Activated CD4-positive, alpha-beta T cell treated with anti-CD3 and anti-CD28 coated beads, Interleukin-2, Interleukin-4, amounts not matched to agents 100 ng/mL and 50 ng/mL, durations not matched to agents 16 hours and 8 hours (primary cell): ENCODE data around the gene SPART.

Experiments used
- DNase-seq: peaks from one replicate; pipeline ENCODE4 v3.0.0-alpha.2; 2020; ENCODE audit warnings: low spot score

Gene SPART

GRCh38 chr13:36346222-36347083 is at the start of gene SPART:
Gene SPART (minus strand): TSS chr13:36346394. CDS start chr13:36335830, 10,564 bp downstream.
- DNase-seq, result peak; percentile 91

GRCh38 chr13:36395280-36395679 is 49.1 kb upstream of the SPART start:
- peak; percentile 9 for DNase-seq

- no peak for DNase-seq
These were observed 39.3 kb upstream of the SPART start for GRCh38 chr13:36385489-36385888.

GRCh38 chr13:36382030-36382429 is 35.8 kb upstream of the SPART start:
- peak; percentile 6 for DNase-seq

GRCh38 chr13:36377826-36378468 is 31.8 kb upstream of the SPART start:
- no peak for DNase-seq

GRCh38 chr13:36374063-36374462 is 27.9 kb upstream of the SPART start:
- no peak for DNase-seq

- no peak for DNase-seq
These were observed 25.0 kb upstream of the SPART start for GRCh38 chr13:36371185-36371584.

GRCh38 chr13:36370108-36370429 is 23.9 kb upstream of the SPART start:
- DNase-seq, result no peak

- DNase-seq, result no peak
These were observed 23.3 kb upstream of the SPART start for GRCh38 chr13:36369268-36370107.

GRCh38 chr13:36366031-36366430 is 19.8 kb upstream of the SPART start:
- no peak for DNase-seq

GRCh38 chr13:36363366-36363863 is 17.2 kb upstream of the SPART start:
- no peak for DNase-seq

GRCh38 chr13:36362914-36363313 is 16.7 kb upstream of the SPART start:
- no peak for DNase-seq

- DNase-seq, result no peak
These were observed 16.1 kb upstream of the SPART start for GRCh38 chr13:36362251-36362650.

- DNase-seq, result no peak
These were observed 14.7 kb upstream of the SPART start for GRCh38 chr13:36360903-36361302.

GRCh38 chr13:36359301-36359950 is 13.2 kb upstream of the SPART start:
- no peak for DNase-seq

GRCh38 chr13:36358175-36358718 is 12.1 kb upstream of the SPART start:
- no peak for DNase-seq

- DNase-seq, result no peak
These were observed 11.5 kb upstream of the SPART start for GRCh38 chr13:36357692-36358091.

- no peak for DNase-seq
These were observed 11.0 kb upstream of the SPART start for GRCh38 chr13:36357231-36357630.

GRCh38 chr13:36356058-36356457 is 9.9 kb upstream of the SPART start:
- DNase-seq, result no peak

GRCh38 chr13:36355632-36356031 is 9.4 kb upstream of the SPART start:
- DNase-seq, result no peak

- DNase-seq, result no peak
These were observed 8.8 kb upstream of the SPART start for GRCh38 chr13:36354842-36355623.
